ENCODE data around the gene NPR1. TPM values are rescaled to one million over a fixed set of nuclear protein-coding genes. Genes with fewer than 3 reads are reported as not detected.

The NPR1 gene
- total RNA-seq, 1 donor from 2014 or later = 10.4 TPM

GRCh38 chr1:153651771-153652170 lies 26.7 kb upstream of the NPR1 start:
- no peak overlapping the region for H3K4me3 ChIP-seq
- H3K4me1 ChIP-seq = peaks cover 19% of the 10 kb centered on the region
- no peak for DNase-seq
- H3K9me3 ChIP-seq (replicated peaks) = no peaks in the 10 kb centered on the region
- no peaks in the 10 kb centered on the region for H3K27me3 ChIP-seq (ENCODE audit: low read depth)
- TF ChIP-seq CTCF (IDR thresholded peaks at IDR 0.05; ENCODE audit: borderline replicate concordance) = no peak
- intact Hi-C loops (cut with micrococcal nuclease) = no loop called here
- H3K27ac ChIP-seq (replicated peaks) = no peak overlapping the region
- peaks cover 3% of the 10 kb centered on the region for H3K36me3 ChIP-seq

GRCh38 chr1:153652805-153653500 lies 25.5 kb upstream of the NPR1 start:
- intact Hi-C loops (cut with micrococcal nuclease) = no loop called here
- no peak for DNase-seq
- Histone ChIP-seq H3K27me3 (ENCODE audit: low read depth) (no peaks in the 10 kb centered on the region), H3K9me3 (replicated peaks) (no peaks in the 10 kb centered on the region), H3K27ac (replicated peaks) (peak overlapping the region; percentile 70), H3K36me3 (no peaks in the 10 kb centered on the region), H3K4me1 (peaks cover 20% of the 10 kb centered on the region), H3K4me3 (no peak overlapping the region)
- no peak for TF ChIP-seq CTCF (IDR thresholded peaks at IDR 0.05; ENCODE audit: borderline replicate concordance)

- Histone ChIP-seq H3K4me1 (peaks cover 23% of the 10 kb centered on the region), H3K27me3 (ENCODE audit: low read depth) (no peaks in the 10 kb centered on the region), H3K9me3 (replicated peaks) (no peaks in the 10 kb centered on the region), H3K4me3 (no peak overlapping the region), H3K36me3 (peaks cover 6% of the 10 kb centered on the region), H3K27ac (replicated peaks) (no peak overlapping the region)
- TF ChIP-seq CTCF (IDR thresholded peaks at IDR 0.05; ENCODE audit: borderline replicate concordance) = no peak
- no peak for DNase-seq
- intact Hi-C loops (cut with micrococcal nuclease) = no loop called here
Measured at GRCh38 chr1:153655333-153655732, 23.2 kb upstream of the NPR1 start.

- no peaks in the 10 kb centered on the region for H3K27me3 ChIP-seq (ENCODE audit: low read depth)
- H3K4me1 ChIP-seq = peaks cover 23% of the 10 kb centered on the region
- intact Hi-C loops (cut with micrococcal nuclease) = no loop called here
- H3K4me3 ChIP-seq = peak within 1 kb of the TSS; percentile 92
- H3K27ac ChIP-seq (replicated peaks) = peak within 1 kb of the TSS; percentile 98
- H3K36me3 ChIP-seq = peaks cover 36% of the 10 kb centered on the region
- DNase-seq = peak; percentile 93
- peak; percentile 35 for TF ChIP-seq CTCF (IDR thresholded peaks at IDR 0.05; ENCODE audit: borderline replicate concordance)
- no peaks in the 10 kb centered on the region for H3K9me3 ChIP-seq (replicated peaks)
Measured at GRCh38 chr1:153658400-153659174, 19.9 kb upstream of the NPR1 start, which contains the start of gene SNAPIN. TSS of gene SNAPIN (plus strand) at chr1:153658703. CDS start at chr1:153658744, 41 bp downstream.

GRCh38 chr1:153659175-153659534 lies 19.3 kb upstream of the NPR1 start:
- Histone ChIP-seq H3K4me3 (peak overlapping the region; percentile 92), H3K27ac (replicated peaks) (peak overlapping the region; percentile 98), H3K27me3 (ENCODE audit: low read depth) (no peaks in the 10 kb centered on the region), H3K36me3 (peaks cover 42% of the 10 kb centered on the region), H3K4me1 (peaks cover 23% of the 10 kb centered on the region), H3K9me3 (replicated peaks) (no peaks in the 10 kb centered on the region)
- intact Hi-C loops (cut with micrococcal nuclease) = no loop called here
- no peak for DNase-seq
- no peak for TF ChIP-seq CTCF (IDR thresholded peaks at IDR 0.05; ENCODE audit: borderline replicate concordance)
